Measurements from ENCODE around the gene AADAT.
A peak's percentile ranks its signal among the peaks of the same experiment; 100 is the strongest.

Gene AADAT

GRCh38 chr4:170030121-170030520, 59.6 kb downstream of the AADAT start:
- no peak overlapping the region for H3K27ac ChIP-seq
- TF ChIP-seq CTCF (conservative IDR thresholded peaks at IDR 0.05) (no peak), ZFX (IDR thresholded peaks at IDR 0.05) (no peak)

DNA sequence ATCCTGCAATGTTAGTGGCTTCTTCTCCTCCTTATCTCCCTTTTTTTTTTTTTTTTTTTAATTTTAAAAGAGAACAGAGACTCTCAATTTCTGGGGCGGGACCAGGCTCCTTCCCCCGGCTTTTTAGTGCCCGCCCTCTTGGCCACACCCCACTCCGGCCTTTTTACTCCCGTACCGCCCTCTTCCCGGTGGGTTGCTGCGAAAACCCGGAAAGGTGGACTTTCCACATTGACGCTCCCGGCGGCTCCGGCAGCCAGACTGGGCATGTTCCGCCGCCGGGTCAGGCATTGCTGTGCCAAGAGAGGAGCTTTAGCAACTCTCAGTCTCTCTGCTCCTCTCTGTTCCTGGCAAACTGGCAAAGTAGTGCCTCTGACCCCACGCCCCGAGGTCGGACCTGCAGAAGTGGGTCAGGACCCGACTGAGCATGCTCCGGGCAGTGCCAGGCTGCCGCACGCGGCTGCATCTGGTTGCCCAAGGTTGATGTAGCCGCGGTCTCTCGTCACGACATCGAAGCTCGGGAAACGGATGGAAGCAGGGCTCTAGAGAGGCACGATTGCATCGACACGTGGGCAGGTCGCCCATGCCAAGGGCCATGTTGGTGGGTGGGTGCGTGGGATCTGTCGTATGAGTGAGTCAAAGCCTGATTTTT, 62.5 kb downstream of the AADAT start:
- TF ChIP-seq ZFX (IDR thresholded peaks at IDR 0.05) (no peak), CTCF (conservative IDR thresholded peaks at IDR 0.05) (no peak)
- H3K27ac ChIP-seq = peak overlapping the region; percentile 88

DNA sequence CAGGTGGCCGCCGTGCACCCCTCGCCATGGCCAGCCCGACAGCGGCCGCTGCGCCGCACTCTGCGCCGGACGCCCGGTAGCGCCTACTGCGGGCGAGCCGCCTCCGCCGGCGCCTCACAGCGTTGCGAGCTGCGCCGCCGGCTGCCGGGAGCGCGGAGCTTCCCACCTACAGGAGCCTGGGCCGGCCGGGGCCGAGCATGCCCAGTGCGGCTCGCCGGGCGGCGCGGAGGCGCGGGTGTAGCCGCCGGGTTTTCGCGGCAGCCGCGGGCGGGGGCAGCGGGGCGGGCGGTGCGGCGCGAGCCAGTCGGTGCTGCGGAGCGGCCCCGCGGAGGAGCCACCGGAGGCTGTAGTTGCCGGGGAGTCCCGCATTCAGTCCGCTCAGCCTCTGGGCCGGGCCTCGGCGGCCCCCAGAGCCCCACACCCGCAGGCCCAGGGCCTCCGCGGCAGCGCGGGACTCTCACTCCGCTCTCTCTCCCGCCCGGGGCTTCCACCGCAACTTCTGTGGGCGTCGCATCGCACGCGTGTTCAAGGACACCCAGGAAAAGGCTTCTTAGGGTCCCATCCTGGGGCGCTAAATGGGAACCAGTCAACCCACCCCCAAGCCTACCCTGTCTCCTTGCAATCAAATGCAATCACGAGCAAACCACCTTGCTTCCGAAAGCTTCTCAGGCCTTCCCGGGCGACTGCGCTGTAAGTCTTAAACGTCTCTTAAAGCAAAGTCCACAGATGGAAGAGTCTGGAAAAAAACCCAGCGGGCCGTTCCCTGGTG, 63.3 kb downstream of the AADAT start, which contains the start of gene MFAP3L:
TSS of gene MFAP3L (minus strand) at position 143 of the 769 bp plus-strand sequence. CDS start 20,518 bp downstream, outside the sequence.
- H3K27ac ChIP-seq = peak within 1 kb of the TSS; percentile 88
- peak; percentile 77 for TF ChIP-seq ZFX (IDR thresholded peaks at IDR 0.05)
- peak; percentile 45 for TF ChIP-seq CTCF (conservative IDR thresholded peaks at IDR 0.05)

- TF ChIP-seq CTCF (conservative IDR thresholded peaks at IDR 0.05) (no peak), ZFX (IDR thresholded peaks at IDR 0.05) (no peak)
Measured at GRCh38 chr4:170025523-170026252, 64.1 kb downstream of the AADAT start.

GRCh38 chr4:170022211-170022610, 67.5 kb downstream of the AADAT start:
- TF ChIP-seq CTCF (conservative IDR thresholded peaks at IDR 0.05) = no peak
- TF ChIP-seq ZFX (IDR thresholded peaks at IDR 0.05) = no peak
- H3K27ac ChIP-seq = no peak overlapping the region

More at GRCh38 chr4:170025523-170026252, 64.1 kb downstream of the AADAT start:
- H3K27ac ChIP-seq = peak overlapping the region; percentile 88

GRCh38 chr4:170017252-170017651, 72.5 kb downstream of the AADAT start:
- no peak for TF ChIP-seq CTCF (conservative IDR thresholded peaks at IDR 0.05)
- TF ChIP-seq ZFX (IDR thresholded peaks at IDR 0.05) = no peak
- no peak overlapping the region for H3K27ac ChIP-seq
